T-helper 2 cell treated with Interferon-gamma antibody and Interleukin-4, amounts not matched to agents 100 ng/mL and 5 ng/mL, for 36 hours (primary cell): Measurements from ENCODE around the gene RPH3AL. TPM values are rescaled to one million over a fixed set of nuclear protein-coding genes. Genes with fewer than 3 reads are reported as not detected.
"Not testable (repeated sequence)": the region's sequence is repeated elsewhere in the genome, so short reads cannot be mapped to it uniquely, and the experiment has no call there.

Experiments used
- intact Hi-C: fragments of 100-400 bp; cut with micrococcal nuclease; formaldehyde crosslinking; loops from one replicate; pipeline ENCODE4 v1.15.1; 2023
- total RNA-seq: library from RNA; stranded (reverse); gene quantifications from 2 replicates; pipeline ENCODE4 v1.2.3, GENCODE V29; 2022

RPH3AL gene
- total RNA-seq, 1 donor from 2014 or later: 4.9 TPM

DNA sequence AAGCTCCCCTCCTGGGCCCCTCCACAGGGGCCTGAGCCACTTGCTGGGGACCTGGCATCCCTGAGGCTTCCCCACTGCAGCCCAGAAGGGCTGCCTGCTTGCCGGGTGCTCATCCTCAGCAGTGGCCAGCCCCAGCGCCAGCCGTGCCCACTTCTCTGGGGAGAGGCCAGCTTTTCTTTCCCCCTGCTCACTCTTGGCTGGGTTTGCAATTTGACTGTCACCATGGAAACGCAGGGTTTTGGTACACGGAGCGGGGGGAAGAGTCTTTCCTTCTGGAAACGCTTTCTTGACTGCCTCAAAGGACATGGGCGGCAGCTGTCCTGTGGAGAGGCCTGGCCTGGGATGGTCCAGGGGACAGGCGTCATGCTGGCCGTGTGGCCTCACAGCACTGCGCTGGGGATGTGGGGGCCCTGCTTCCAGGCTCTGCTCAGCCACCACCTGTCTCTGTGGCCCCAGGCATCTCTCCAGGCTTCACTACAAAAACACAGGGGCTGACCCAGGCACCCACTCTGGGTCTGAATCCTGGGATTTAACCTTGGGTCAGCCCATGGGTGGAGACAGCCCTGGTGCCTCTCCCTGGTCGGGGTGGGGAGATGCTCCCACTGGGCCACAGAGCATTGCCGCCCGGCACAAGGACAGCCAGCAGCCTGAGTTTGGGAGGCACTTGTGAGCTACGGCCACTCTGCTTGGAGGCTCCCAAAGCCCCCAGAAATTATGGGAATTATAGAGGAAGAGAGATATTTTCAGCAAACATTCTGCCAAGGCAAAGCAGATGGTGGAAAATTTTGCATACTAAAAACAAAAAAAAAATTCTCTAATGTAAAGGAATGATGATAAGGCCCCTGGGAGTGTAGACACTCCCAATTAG, 125.3 kb downstream of the RPH3AL start:
- intact Hi-C loops: no loop called here

DNA sequence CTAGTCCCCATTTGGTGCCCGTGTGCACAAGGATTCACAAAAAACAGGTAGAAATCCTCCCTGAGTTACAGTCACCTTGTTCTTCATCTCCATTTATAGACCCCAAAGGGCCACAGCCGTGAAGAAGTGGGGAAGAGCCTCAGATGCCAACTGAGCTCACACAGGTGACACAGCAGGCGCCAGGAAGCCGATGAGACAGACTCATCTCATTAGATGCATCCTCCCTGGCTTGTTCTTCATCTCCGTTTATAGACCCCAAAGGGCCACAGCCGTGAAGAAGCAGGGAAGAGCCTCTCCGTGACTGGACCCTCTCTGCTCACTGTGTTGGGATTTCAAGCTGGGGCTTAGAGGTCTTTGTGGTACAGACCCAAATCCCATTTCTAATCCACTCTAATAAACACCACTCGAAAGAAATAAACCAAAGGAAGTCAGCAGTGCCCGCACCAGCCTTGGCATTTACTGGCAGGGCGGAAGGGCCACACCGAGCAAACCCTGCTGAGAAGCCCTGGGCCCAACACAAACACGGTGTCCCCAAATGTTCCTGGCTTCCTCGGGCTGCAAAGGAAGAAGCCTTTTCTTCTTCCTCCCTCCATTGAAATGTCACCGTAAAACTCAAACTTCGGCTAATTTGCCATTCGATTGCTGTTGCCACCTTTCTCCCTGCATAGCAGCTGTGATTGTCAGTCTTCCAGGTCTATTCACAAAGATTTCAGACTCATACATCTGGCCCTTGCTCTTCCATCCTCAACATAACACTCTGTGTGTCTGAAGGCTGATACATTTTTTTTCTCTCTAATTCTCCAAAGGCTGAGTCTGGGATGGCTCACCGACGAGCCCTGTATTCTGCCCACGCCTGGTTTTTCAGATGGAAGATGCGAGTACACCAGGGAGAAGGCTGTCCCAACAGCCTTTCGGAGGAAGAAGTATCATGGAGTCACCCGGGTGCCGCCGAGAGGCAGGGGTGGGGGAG, 126.2 kb downstream of the RPH3AL start:
- intact Hi-C loops: no loop called here

DNA sequence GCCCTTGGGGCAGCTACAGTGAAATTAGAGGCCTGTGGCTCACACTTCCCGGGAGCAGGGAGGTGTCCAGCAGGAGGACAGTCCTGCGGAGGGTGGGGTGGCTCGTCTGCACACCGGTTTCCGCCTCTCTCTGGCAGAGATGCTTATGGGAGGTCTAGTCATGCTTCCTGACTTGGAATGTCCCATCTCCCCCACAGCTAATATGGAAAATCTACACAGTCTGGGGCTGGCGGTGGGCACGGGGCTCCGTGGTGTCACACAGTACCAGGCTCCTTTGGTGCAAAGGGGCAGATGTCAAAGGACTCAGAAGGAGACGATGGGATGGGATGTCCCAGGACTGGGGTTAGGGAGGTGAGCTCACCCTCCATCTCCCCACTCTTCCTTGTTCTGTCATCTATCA, 127.1 kb downstream of the RPH3AL start:
- intact Hi-C loops: no loop called here

DNA sequence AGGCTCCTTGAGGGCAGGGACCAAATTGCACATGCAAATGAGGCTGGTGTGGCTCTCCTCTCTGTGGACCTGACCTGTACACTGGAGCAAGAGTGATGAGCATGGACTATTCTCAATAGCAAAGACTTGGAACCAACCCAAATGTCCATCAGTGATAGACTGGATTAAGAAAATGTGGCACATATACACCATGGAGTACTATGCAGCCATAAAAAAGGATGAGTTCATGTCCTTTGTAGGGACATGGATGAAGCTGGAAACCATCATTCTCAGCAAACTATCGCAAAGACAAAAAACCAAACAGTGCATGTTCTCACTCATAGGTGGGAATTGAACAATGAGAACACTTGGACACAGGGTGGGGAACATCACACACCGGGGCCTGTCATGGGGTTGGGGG, 128.0 kb downstream of the RPH3AL start:
- intact Hi-C loops: not testable (repeated sequence)

DNA sequence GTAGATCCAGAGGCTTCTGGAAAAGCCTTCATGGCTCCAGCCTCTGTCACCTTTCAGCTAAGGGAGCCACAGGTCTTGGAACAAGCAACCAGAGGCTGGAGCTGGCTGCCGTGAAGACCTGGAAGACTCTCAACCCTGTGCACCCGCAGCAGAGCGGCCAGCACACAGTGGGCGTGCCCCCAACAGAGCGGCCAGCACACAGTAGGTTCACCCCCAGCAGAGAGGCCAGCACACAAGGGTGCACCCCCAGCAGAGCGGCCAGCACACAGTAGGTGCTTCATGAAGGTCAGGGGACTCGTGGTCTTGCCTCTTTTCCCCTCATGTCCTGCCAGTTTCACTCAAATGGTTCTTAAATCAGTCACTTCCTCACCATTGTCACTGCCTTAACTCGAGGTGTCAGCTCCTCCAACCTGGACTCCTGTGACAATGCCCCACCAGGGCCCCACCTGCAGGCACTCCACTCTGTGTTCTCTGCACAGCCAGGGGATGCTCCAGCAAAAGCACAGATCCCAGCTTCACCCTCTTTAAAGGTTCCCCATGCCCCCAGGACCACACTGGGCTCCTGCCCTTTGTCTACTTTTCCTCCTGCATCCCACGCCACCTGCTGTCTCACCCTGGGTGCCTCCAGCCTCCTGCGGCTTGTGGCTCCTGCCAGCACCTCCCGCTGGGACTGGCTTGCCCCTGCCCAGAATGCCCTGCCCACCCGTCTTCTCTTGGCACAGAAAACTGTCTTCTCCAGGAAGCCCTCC, 128.7 kb downstream of the RPH3AL start:
- intact Hi-C loops: no loop called here

DNA sequence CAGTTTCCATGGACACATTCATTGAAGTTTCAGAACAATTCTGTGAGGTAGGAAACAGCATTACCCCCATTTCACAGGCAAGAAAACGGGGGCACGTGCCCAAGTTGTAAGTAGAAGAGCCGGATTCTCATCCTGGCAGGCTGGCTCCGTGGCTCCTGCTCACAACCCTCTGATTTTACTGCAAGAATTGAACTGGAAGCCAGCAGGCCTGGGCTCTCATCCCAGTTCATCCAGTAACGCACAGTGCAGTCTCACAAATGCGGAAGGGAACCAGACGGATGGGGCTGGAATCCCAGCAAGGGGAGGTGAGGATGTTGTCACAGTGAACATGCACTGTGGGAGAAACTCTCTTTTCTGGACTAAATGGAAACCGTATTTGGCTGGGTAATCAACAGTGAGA, 130.4 kb downstream of the RPH3AL start:
- intact Hi-C loops: no loop called here

DNA sequence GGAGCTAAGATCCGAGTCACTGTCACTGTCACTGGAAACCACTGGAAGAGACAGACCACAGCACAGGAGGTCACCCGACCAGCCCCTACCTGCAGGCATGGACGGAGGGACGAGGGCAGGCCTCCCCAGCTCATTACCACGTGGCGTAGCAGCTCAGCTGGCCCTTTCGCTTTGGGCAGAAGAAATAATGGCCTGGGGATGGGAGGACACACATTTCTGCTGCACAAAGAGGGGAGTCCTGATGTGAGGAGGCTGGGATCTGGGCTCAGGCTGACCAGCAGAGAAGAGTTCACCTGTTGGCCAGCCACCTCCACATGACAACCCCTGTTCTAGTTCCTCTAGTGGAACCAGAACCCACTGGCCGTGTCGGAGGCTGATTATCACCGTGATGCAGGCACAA, 132.9 kb downstream of the RPH3AL start:
- intact Hi-C loops: no loop called here

DNA sequence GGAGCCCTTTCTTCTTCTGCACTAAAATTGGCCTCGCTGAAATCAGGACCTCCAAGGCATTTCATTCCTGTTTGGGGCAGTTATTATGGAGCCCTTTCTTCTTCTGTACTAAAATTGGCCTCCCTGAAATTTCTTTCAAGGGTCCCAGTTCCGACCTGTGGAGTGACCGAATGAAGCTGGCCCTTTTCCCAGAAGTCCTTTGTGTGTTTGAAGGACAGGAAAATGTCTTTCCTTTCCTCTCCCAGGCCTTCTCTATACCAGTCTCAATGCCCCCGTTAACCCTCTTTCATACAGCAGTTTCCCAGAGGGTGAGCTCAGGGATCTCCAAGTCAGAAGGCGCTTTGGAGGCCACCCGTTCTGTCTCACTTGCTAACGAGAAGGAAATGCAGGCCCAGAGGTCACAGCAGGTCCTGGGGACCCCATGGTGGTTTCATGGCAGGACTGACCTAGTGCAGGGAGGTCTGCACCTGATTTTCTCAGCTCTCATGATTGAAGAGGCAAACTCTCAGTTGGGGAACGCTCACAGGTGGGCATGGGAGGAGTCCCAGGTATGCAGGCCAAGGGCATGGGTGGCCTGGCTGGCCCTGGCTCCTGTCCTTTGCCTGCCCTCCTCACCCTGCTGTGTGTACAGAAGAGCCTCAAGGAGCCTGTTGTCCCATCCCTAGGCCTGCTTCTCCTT, 134.0 kb downstream of the RPH3AL start:
- intact Hi-C loops: no loop called here

DNA sequence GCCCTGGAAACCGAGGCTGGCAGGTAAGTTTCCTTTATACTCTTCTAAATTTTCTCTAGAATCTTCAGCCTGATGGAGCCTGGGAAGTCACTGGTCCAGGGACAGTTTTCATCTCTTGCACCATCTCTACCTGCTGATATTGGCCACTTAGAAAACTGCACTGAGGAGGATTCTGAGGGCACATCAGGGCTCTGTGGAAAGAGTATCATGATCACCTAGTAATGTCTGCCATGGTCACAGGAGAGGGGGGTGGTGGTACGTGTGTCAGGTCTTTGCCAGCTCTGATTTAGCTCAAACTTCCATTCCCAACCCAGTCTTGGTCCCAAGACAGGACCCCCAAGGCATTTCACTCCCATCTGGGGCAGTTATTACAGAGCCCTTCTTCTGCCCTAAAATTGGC, 136.0 kb downstream of the RPH3AL start:
- intact Hi-C loops: no loop called here

DNA sequence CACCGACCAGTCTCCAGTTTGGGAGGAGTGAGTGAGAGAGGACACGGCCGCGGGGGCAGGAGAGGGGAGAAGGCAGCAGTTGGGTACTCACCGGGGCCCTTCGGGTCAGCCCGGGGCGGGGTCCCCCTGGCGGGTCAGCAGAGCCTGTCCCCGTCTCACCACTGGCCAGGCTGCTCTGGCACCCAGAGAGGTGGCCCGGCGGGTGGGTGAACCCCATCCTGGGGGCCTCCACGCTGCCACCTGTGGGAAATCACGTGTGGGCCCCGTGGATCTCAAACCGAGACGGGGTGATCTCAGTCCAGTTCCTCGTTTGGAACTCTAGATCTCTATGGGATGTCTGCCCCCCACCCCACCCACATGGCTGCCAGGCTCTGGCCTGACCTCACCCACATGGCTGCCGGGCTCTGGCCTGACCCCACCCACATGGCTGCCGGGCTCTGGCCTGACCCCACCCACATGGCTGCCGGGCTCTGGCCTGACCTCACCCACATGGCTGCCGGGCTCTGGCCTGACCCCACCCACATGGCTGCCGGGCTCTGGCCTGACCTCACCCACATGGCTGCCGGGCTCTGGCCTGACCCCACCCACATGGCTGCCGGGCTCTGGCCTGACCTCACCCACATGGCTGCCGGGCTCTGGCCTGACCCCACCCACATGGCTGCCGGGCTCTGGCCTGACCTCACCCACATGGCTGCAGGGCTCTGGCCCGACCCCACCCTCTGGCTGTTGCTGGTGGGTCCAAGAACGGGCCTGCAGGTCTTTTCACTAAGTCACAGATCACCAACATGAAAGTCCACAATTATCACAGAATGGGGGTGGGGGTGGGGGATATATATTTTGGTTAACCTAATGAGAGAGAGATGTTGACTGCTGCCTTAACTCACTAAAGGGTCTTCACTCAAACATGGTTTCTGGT, 136.8 kb downstream of the RPH3AL start:
- intact Hi-C loops: not testable (repeated sequence)

DNA sequence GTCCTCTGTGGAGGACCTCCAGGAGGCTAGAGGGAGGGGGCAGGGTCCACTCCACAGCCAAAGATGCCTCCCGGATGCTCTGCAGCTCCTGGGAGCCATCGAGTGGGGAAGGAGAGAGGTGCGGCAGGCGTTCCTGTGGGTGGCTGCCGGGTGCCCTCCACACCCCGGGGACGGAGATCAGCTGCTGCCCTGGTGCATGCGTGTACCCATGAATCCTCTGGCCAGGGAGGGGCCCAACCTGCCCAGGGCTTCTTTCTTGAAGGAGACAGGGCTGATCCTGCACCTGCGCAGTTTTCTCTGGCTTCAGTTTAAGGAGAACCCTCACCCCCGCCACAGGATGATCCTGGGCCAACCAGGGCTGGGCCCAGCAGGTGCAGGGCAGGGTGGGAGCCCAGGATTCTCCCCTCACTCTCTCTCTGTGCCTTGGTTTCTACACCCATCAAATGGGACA, 137.7 kb downstream of the RPH3AL start:
- intact Hi-C loops: no loop called here

DNA sequence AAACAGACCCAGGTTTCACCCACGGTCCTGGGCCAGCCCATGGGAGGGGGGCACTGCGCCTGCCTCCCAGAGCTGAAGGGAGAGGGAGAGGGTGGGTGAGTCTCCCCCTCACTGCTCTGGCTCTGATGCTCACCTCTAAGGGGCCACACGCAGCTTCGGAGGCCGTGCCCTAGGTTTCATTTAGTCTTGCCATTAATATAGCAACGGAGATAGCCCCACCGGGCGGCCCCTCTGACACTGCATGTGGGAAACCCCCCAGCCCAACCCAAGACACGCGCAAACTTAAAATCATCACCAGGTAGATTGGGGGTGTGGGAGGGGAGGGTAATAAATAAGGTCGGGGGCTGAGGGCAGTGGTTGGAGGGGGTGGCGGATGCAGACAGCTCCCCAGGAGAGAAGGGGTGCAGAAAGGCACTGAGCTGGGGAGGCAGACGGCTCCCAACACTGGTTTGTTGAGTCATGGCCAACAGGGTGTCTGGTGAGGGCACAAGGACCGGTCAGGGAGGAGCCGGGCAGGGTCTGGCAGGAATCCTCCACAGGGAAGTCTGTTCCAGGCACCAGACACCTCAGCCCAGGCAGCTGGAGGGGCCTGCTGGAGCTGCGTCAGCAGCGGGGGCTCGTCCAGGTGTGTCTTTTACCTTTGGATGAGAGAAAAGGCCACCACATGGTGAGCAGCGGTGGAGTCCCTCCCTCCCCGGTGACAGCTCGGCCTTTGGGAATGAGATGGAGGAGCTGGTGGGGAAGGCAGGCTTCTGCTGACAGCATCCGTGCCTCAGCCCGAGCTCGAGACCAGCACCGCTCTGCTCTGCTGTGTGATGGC, 139.1 kb downstream of the RPH3AL start:
- intact Hi-C loops: no loop called here

DNA sequence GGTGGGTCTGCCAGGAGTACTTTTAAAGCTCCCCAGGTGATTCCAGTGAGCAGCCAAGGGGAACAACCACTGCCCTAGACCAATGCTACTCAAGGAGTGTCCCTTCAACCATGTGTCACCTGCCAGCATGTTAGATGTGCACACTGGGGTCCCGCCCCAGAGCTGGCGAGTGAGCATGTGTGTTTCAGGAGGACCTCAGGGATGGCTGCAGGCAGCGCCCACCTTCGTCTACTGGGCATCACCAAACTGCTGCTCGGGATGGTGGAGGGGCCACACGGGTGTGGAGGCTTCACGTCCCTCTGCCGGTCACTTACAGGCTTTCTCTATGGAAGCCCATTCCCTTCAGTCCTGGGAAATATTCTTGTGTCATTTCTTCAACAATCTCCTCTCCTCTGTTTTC, 142.2 kb downstream of the RPH3AL start:
- intact Hi-C loops: no loop called here

DNA sequence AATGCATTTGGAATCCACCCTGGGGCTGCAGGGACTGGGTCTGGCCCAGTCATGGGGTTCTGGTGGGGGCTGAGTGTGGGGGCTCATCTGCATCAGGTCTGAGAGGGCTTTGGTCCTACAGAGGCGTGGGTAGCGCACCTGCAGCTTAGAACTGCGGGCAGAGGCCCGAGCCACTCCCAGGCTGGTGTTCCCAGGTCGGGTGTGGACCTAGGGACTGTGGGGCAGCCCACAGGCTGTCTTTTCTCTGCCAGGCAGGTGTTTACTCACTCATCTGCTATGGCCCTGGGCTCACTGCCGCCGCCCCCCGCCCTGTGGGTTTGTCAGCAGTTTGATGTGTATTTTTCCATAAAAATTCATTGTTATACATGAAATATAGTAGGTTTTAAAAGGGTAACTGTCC, 144.2 kb downstream of the RPH3AL start:
- intact Hi-C loops: no loop called here

DNA sequence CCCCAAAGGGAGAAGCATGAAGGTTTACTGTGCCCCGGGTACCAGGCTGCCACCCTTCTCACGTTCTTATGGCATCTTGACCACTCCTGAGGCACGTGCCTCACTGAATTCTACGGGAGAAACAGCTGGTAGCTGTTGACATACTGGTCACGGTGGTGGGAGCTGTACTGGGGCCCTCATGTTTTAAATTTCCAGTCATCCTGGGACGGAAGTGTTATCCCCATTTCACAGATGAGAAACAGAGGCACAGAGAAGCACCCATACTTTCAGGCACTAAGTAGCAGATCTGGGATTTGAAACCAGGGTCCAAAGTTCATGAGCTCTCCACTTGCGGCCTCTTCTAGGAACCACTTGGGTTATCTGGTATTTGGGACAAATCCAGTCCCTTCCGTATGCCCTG, 144.8 kb downstream of the RPH3AL start:
- intact Hi-C loops: no loop called here

DNA sequence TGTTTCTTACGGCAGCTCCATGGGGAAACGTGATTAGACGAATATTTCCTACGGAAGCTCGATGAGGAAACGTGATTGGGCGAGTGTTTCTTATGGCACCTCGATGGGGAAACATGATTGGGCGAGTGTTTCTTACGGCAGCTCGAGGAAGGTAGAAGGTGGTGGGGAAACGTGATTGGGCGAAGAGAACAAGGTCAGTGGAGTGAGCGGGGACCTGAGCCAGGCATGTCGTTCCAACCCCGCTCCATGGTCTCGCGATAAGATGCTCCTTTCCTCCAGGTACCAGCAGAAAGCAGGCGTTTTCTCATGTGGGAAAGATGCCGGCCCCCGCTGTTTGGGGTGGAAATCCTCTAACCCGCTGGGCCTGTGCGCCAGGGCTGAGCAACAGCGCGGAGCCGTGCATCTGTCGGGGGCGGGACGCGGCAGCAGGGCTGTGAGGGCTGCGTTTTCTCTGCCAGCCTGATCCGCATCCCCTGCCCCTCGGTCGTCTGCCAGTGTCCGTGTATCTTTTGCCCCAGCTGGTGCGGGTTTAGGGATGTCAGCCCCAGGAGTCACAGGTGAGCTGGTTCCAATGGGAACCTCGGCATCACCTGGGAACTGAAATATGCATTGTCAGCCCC, 145.6 kb downstream of the RPH3AL start:
- intact Hi-C loops: no loop called here

DNA sequence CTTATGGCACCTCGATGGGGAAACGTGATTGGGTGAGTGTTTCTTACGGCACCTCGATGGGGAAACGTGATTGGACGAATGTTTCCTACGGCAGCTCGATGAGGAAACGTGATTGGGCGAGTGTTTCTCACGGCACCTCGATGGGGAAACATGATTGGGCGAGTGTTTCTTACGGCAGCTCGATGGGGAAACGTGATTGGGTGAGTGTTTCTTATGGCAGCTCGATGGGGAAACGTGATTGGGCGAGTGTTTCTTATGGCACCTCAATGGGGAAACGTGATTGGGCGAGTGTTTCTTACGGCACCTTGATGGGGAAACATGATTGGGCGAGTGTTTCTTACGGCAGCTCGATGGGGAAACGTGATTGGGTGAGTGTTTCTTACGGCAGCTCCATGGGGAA, 146.1 kb downstream of the RPH3AL start:
- intact Hi-C loops: not testable (repeated sequence)

DNA sequence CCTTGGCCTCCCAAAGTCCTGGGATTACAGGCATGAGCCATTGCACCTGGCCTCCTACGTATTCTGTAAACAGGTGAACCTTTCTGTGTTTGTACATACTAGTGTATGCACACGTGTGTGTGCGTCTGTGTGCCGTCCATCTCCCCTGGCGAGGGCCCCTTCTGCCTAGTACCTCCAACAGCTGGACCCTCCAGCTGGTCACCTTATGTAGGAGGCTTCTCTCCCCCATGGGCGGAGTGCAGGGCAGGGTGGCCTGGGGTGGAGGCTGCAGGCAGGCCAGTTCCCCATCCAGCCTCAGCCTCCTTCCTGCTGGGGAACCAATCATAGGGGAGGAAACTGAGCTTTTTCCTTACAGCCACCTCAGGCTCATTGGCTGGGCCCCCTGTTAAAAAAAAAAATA, 146.8 kb downstream of the RPH3AL start:
- intact Hi-C loops: no loop called here
